CD4-positive, alpha-beta T cell treated with Interleukin-17A for 1 hour (primary cell): ENCODE measurements around the gene BICRA.
"Not testable (repeated sequence)": the region's sequence is repeated elsewhere in the genome, so short reads cannot be mapped to it uniquely, and the experiment has no call there.

Experiments
- DNase-seq: peaks from one replicate; pipeline ENCODE4 v3.0.0-alpha.2; 2020

The BICRA gene

DNA sequence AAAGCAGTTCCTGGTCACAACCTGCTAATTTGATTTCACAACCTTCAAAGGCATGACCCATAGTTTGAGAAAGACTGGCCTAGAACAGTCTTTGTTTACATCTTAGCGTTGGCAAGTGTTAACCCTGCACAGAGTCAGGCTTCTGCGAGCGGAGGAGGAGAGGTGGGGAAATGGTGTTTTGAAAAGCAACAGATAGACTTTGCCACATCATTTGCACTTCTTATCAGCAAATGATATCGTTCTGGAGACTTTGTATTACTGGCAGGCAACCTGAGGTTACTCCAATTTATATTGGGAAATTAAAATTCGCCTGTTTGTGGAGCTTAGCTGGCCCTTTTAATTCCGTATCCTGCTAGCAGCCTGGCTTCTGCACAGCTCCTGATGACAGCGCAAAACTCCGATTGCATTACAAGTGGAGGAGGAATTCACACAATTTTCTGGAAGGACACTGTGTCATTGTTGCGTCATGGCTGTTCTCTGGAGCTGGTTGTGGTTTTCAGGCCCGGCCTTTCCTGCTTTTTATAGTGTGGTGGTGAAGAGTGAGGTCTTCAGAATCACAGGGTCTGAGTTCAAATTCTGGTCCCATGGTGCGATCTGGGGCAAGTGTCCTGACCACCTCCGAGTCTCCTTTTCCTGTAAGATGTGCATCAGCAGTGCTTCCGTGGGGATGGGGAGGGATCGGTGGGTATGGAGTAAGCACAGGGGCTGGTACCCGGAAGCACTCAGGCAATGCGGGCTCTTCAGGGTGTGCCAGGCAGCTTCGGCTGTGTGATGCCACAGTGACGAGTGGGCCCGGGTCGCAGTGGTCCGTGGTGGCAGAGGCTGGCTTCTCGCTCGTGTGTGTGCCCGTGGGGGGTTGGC is 55.2 kb downstream of the BICRA start:
- no peak for DNase-seq

- DNase-seq, result not testable (repeated sequence)
Observed at GRCh38 chr19:47668556-47668955, 59.6 kb downstream of the BICRA start.

- DNase-seq, result no peak
Observed at GRCh38 chr19:47670736-47671135, 61.8 kb downstream of the BICRA start.

GRCh38 chr19:47671499-47671898 is 62.6 kb downstream of the BICRA start:
- DNase-seq, result no peak

GRCh38 chr19:47673426-47673825 is 64.5 kb downstream of the BICRA start:
- no peak for DNase-seq

- DNase-seq, result no peak
Observed at GRCh38 chr19:47674548-47674947, 65.6 kb downstream of the BICRA start.

DNA sequence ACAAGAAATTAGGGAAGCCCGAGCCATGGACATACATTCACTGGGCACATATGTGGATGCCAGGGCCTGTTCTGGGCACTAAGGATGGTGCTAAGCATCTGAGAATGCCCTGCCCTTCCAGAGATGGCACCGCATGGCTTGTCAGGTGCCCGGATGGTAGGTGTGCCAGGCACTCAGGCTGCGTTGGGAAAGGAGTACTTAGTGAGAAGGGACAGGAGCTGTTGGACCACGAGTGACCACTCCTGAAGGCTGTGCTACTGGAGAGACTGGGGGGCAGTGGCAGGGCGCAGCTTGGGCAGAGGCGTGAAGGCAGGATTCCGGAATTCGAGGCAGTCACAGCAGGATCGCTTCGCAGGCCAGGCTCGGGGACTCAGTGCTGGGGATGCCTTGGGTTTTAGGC is 66.3 kb downstream of the BICRA start:
- no peak for DNase-seq

GRCh38 chr19:47675859-47676258 is 66.9 kb downstream of the BICRA start:
- no peak for DNase-seq

DNA sequence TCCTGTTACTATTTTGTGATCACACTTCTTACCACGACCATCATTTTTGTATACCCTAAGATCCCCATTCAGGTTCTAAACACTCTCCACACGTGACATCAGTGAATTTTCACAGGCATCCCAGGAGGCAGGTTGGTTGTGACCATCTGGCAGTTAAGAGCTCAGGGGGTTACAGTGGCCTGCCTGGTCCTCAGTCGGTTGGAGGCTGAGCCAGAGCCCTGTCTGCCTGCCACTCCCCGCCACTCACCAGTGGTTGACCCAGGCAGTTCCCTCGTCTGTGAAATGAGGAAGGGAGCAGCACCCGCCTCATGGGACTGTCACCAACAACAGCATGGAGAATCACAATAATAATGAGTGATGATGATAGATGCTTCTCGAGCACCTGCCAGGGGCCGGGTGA is 67.9 kb downstream of the BICRA start:
- no peak for DNase-seq

DNA sequence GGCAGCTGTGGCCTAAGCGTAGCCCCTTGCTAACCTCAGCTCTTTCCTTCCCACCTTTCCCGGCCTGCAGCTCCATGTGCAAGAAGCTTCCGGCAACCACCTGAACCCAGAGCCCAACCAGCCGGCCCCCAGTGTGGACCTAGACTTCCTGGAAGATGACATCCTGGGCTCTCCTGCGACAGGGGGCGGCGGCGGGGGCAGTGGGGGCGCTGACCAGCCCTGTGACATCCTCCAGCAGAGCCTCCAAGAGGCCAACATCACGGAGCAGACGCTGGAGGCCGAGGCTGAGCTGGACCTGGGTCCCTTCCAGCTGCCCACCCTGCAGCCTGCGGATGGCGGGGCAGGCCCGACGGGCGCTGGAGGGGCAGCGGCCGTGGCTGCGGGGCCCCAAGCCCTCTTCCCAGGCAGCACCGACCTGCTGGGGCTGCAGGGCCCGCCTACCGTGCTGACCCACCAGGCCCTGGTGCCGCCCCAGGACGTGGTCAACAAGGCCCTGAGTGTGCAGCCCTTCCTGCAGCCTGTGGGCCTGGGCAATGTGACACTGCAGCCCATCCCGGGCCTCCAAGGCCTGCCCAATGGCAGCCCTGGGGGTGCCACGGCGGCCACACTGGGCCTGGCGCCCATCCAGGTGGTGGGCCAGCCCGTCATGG is 70.4 kb downstream of the BICRA start:
- DNase-seq, result no peak

DNA sequence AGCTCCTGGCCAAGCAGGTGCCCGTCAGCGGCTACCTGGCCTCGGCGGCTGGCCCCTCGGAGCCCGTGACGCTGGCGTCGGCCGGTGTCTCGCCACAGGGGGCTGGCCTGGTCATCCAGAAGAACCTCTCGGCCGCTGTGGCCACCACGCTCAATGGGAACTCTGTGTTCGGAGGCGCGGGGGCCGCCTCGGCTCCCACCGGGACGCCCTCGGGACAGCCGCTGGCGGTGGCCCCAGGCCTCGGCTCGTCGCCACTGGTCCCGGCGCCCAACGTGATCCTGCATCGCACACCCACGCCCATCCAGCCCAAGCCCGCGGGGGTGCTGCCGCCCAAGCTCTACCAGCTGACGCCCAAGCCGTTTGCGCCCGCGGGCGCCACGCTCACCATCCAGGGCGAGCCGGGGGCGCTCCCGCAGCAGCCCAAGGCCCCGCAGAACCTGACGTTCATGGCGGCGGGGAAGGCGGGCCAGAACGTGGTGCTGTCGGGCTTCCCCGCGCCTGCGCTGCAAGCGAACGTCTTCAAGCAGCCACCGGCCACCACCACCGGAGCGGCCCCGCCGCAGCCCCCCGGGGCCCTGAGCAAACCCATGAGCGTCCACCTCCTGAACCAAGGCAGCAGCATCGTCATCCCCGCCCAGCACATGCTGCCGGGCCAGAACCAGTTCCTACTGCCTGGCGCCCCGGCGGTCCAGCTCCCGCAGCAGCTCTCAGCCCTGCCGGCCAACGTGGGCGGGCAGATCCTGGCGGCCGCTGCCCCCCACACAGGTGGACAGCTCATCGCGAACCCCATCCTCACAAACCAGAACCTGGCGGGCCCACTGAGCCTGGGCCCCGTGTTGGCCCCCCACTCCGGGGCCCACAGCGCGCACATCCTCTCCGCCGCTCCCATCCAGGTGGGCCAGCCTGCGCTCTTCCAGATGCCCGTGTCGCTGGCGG is 71.3 kb downstream of the BICRA start:
- no peak for DNase-seq

GRCh38 chr19:47680858-47681332 is 72.0 kb downstream of the BICRA start:
- DNase-seq, result no peak

GRCh38 chr19:47681388-47681787 is 72.5 kb downstream of the BICRA start:
- DNase-seq, result no peak

- no peak for DNase-seq
Observed at GRCh38 chr19:47681936-47682335, 73.0 kb downstream of the BICRA start.

GRCh38 chr19:47682939-47683338 is 74.0 kb downstream of the BICRA start:
- DNase-seq, result no peak

- DNase-seq, result no peak
Observed at GRCh38 chr19:47686679-47687450, 77.9 kb downstream of the BICRA start.

DNA sequence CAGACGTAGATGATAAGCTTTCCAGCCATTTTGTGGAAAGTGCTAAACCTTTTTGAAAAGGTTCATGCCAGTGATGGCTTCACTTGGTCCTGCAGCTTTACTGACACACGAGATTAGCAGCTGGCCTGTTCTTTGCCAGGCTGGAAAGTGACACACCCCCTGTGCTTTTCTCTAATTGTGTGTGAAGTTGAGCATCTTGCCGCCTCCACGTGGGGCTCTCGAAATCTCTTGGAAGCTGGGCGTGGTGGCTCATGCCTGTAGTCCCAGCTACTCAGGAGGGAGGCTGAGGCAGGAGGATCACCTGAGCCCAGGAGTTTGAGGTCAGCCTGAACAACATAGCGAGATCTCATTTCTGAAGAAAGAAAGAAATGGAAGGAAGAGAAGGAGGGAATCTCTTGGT is 79.0 kb downstream of the BICRA start:
- DNase-seq, result no peak

- no peak for DNase-seq
Observed at GRCh38 chr19:47691090-47691489, 82.2 kb downstream of the BICRA start.

DNA sequence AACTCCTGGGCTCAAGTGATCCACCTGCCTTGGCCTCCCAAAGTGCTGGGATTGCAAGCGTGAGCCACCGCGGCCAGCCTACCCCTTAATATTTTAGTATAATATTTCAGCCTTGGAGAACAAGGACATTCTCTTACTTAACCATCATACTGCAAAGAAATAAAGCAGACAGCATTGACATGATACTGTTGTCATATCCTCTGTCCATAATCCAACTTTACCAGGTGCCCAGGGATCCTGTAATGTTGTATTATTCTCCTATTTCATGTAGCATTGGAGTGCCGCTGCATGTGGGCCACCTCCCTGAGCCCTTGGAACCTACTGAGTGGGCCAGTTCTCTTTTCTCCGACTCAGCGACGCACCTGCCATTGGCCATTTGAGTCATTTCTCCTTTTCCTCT is 82.8 kb downstream of the BICRA start:
- DNase-seq, result no peak

- DNase-seq, result no peak
Observed at GRCh38 chr19:47693489-47693888, 84.6 kb downstream of the BICRA start.

DNA sequence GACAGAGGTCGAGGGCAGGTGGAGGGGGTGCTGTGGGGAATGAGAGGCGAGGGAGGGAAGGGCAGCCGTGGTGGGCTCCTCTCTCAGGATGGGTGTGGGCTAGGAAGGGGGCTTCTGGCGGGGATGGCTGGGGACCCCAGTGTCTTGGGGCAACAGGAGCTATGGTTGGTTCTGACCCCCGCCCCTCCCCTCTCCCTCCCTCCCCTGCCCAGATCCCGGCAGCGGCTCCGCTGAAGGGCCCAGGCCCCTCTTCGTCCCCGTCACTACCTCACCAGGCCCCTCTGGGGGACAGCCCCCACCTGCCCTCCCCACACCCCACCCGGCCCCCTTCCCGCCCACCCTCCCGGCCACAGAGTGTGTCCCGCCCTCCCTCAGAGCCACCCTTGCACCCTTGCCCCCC is 85.0 kb downstream of the BICRA start:
- no peak for DNase-seq
